Gastroesophageal sphincter (tissue), 3 donors: ENCODE measurements around the gene ITPK1.

Experiments used
- CTCF ChIP-seq, 4 experiments: fragments of 200-600 bp in 2 of 4; fragments of 450-650 bp in 2 of 4; sonication (generic) in 1 of 4; IDR thresholded peaks; one replicate each; pipeline ENCODE4 v1.5.1; 2017 to 2019; ENCODE audit warnings: antibody characterized with exemption in 4 of 4, mild to moderate bottlenecking in 2 of 4, moderate library complexity in 2 of 4
- EP300 ChIP-seq: sonication (generic); formaldehyde crosslinking; IDR thresholded peaks from one replicate; pipeline ENCODE4 v1.6.1; 2017; ENCODE audit warnings: antibody characterized with exemption, mild to moderate bottlenecking
- POLR2A ChIP-seq, 2 donors: fragments of 450-650 bp; IDR thresholded peaks; one replicate each; pipeline ENCODE4 v1.6.1; 2017; ENCODE audit warnings: antibody characterized with exemption in 2 of 2, mild to moderate bottlenecking in 2 of 2, moderate library complexity in 1 of 2

- TF ChIP-seq EP300 (no peak), CTCF (IDR thresholded peaks at IDR 0.05) (no peak), POLR2A (IDR thresholded peaks at IDR 0.05) (no peak)
Measured at GRCh38 chr14:93081876-93082570, 33.7 kb downstream of the ITPK1 start.
